Mucosa of descending colon (tissue), 3 donors: Measurements from ENCODE around the gene FARP2. TPM values are rescaled to one million over a fixed set of nuclear protein-coding genes. Genes with fewer than 3 reads are reported as not detected.

ENCODE experiments used
- ATAC-seq: fragments of 200-7000 bp; cut with Tn5 transposase; one replicate; pipeline ENCODE4 v1.9.1; 2020; ENCODE audit warnings: mild to moderate bottlenecking, moderate library complexity
- DNase-seq, 3 donors: peaks; one replicate each; pipeline ENCODE4 v3.0.0-alpha.2; 2020
- H3K36me3 ChIP-seq: fragments of 200-600 bp; one replicate; pipeline ENCODE4 v1.8.0; 2021; ENCODE audit warnings: low read depth, mild to moderate bottlenecking
- H3K4me1 ChIP-seq: fragments of 200-600 bp; one replicate; pipeline ENCODE4 v1.8.0; 2021; ENCODE audit warnings: low read depth, mild to moderate bottlenecking
- H3K4me3 ChIP-seq: fragments of 200-600 bp; one replicate; pipeline ENCODE4 v1.8.0; 2021; ENCODE audit warnings: mild to moderate bottlenecking
- H3K9me3 ChIP-seq: fragments of 200-600 bp; one replicate; pipeline ENCODE4 v1.8.0; 2021; ENCODE audit warnings: mild to moderate bottlenecking
- intact Hi-C, 2 donors: fragments of 100-400 bp; cut with DNase I in 1 of 2; cut with micrococcal nuclease in 1 of 2; formaldehyde crosslinking; loops; one replicate each; pipeline versions ENCODE4 v1.11.0 to v1.11.1; 2022; cut with DNase I, micrococcal nuclease
- total RNA-seq, 3 donors: library from RNA; stranded (reverse); fragmentation: NEBNext Ultra II Directional in 2 of 3; extraction: Animal tissue kit (Norgen Biotek cat#: 25700) in 2 of 3; gene quantifications; one replicate each; pipeline versions ENCODE4 v1.2.1 to v1.2.4, GENCODE V29; 2021 to 2023
- TF ChIP-seq, protein P1 (sequence below): fragments of 200-600 bp; IDR thresholded peaks from one replicate; pipeline ENCODE4 v1.8.0; 2022; ENCODE audit warnings: antibody characterized with exemption, mild to moderate bottlenecking
- donor health status: DM: no; HTN: no; CAD: no; lungs with moderate emphysema.
- donor health status: DM: no; HTN: no; CAD: no.
- donor health status: DM: no; HTN: yes; CAD: no.

FARP2 gene
- total RNA-seq, 3 donors from 2014 or later: 98.1 to 163 (median 109) TPM

DNA sequence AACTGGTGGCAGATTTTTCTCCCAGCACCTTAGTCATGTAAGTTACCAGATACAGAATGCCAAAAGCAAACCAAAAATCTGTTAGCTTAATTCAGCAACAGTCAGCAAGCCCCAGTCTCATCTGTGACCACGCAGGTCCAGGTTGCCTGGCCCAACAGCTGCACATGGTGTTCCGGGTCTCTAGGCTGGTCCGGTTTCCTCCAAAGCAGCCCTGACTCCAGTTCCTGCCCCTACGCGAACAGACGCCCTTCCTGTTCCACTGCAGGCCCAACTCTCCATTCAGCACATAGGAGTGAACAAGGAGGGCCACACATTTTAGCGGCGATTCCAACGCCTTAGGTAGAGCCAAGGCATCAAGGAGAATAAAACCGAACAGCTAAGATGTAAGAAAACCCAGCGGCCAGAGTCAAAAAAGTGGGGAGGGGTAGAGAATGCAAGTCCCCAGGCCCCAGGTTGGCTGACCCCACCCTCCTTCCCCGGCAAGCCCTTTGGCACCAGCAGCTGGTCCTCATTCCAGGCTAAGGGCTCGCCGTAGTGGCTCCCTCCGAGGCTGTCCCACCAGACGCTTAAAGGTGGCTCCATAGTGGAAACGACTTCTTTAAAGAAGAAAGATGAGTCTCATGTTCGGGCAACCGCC is 150.8 kb downstream of the FARP2 start:
- Histone ChIP-seq H3K9me3 (no peaks in the 10 kb centered on the region), H3K4me1 (peaks cover 19% of the 10 kb centered on the region), H3K4me3 (no peak overlapping the region), H3K36me3 (no peaks in the 10 kb centered on the region)
- ATAC-seq: no peak
- peak in 1 of 3 donors; percentile 51 for DNase-seq
- intact Hi-C loops: no loop called here
- TF ChIP-seq, protein P1, sequence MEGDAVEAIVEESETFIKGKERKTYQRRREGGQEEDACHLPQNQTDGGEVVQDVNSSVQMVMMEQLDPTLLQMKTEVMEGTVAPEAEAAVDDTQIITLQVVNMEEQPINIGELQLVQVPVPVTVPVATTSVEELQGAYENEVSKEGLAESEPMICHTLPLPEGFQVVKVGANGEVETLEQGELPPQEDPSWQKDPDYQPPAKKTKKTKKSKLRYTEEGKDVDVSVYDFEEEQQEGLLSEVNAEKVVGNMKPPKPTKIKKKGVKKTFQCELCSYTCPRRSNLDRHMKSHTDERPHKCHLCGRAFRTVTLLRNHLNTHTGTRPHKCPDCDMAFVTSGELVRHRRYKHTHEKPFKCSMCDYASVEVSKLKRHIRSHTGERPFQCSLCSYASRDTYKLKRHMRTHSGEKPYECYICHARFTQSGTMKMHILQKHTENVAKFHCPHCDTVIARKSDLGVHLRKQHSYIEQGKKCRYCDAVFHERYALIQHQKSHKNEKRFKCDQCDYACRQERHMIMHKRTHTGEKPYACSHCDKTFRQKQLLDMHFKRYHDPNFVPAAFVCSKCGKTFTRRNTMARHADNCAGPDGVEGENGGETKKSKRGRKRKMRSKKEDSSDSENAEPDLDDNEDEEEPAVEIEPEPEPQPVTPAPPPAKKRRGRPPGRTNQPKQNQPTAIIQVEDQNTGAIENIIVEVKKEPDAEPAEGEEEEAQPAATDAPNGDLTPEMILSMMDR: no peak

DNA sequence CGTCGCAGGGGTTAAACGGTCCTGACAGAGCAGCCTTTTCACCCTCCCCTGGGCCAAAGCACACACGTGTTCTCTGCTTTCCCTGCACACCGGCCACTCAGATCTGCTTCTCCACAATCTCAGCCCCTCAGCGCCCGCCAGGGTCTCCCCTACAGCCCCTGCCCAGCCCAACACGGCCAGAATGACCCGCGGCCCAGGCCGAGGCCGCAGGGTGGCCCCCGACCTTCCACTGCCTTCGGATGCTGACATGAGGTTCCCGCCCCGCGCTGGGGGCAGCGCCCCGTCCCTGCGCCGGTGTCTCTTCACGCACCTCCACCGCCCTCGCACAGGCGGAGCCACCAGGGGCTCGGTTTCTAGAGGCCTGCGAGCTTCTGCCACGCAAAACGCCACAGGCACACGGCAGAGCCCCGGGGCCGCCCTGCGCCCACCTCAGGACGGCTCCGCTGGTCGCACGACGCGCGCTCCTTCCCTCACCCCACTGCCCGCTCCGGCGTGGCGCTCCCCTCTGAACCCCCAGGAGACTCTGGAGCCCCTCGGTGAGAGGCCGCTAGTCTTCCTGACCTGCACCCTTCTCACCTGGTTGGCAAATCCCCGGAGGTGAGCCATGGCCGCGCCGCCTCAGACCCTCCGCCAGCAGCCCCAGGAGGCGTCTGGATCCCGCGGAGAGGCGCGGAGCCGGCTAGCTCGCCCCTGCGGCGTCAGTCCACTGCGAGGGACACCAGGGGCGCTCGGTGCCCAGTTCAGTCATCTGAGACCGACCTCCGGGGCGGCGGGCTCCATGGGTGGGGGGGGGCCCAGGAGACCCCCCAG is 151.6 kb downstream of the FARP2 start:
- intact Hi-C loops: no loop called here
- DNase-seq: peak in 2 of 3 donors; percentile 72 to 76
- peak overlapping the region; percentile 90 for H3K4me3 ChIP-seq
- H3K36me3 ChIP-seq: no peaks in the 10 kb centered on the region
- no peaks in the 10 kb centered on the region for H3K9me3 ChIP-seq
- TF ChIP-seq, protein P1: no peak
- peak; percentile 52 for ATAC-seq
- H3K4me1 ChIP-seq: peaks cover 19% of the 10 kb centered on the region

DNA sequence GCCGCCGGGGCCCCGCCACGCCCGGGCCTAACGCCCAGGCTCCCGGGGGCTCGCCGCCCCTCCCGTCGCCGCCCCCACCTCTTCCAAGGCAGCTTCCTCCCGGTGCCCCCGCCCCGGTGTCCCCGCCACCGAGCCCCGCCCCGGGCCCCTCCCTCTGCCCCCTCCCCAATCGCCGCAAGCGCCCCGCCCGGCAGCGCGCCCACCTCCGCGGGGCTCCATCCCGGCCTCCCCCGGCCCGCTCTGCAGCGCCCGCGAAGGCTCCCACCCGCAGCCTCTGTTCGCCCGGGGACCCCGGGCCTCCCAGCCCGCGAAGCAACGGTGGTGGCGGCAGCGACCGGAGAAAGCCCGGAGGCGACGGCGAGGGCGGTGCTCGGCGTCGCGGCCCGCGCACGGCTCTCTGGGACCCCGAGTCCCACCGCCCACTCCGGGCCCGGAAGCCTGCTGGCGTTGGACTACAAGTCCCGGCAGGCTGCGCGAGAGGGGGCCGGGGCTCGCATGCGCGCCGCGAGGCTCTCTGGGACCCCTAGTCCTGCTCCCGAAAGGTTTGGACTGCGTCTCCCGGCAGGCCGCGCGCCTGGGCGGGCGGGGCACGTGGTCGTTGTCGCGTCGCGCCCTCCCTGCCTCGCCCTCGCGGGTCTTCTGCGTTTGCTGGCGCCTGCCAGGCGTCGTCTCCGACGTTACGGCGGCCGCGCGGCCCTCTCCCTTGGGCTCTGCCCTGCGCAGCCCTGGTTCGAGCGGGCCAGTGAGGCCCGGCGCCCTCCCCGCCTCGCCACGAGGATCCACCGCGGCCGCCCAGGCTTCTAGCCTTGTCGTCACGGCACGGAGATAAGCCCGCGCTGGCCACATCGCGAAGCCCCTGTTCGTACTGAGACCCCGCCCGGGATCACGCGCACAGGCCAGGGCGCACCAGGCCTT is 152.4 kb downstream of the FARP2 start, which contains the start of gene STK25:
TSS of gene STK25 (minus strand) at position 345 of the 915 bp plus-strand sequence. CDS start 549 bp downstream, outside the sequence.
- DNase-seq: peak; percentile 96 to 99 (median 99)
- peak; percentile 96 for ATAC-seq
- TF ChIP-seq, protein P1: no peak
- H3K4me3 ChIP-seq: peak within 1 kb of the TSS; percentile 90
- no peaks in the 10 kb centered on the region for H3K36me3 ChIP-seq
- no peaks in the 10 kb centered on the region for H3K9me3 ChIP-seq
- intact Hi-C loops: no loop called here
- H3K4me1 ChIP-seq: peaks cover 19% of the 10 kb centered on the region

DNA sequence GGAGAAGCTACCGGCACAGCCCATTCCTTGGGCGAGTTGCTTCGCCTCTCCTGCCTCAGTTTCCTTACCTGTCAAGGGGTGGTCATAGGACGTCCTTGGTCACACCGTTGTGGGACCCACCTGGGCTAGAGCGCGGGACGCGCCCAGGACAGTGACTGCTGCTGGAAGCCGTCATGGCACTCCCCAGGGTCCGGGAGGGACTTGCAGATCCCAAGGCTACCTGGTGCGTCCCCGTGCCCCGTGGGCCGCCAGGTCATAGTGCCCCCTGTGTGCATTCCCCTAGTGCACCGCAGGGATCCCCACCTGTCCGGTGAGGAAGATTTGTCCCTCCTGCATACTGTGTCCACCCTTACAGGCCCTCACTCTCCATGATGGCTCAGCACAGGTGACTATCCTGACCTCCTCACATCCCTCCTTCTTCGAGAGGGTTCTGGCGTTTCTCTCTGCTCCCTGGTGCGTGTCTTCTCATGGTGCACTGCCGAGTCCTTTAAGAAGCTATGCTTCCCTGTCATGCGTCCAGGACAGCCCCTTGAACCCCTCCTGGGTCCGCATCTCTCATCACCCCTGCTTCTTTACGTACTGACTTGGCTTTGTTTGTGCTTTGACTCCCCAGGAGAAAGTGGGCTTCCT is 153.2 kb downstream of the FARP2 start:
- H3K9me3 ChIP-seq: no peaks in the 10 kb centered on the region
- TF ChIP-seq, protein P1: no peak
- H3K4me1 ChIP-seq: peaks cover 19% of the 10 kb centered on the region
- H3K36me3 ChIP-seq: no peaks in the 10 kb centered on the region
- H3K4me3 ChIP-seq: peak overlapping the region; percentile 90
- DNase-seq (no peak), ATAC-seq (peak; percentile 0)
- intact Hi-C loops: no loop called here
